Tibial nerve (tissue), 4 donors: Measurements from ENCODE around the gene STAB1. TPM values are rescaled to one million over a fixed set of nuclear protein-coding genes. Genes with fewer than 3 reads are reported as not detected.

ENCODE experiments used
- small RNA-seq: library from RNA; depleted of rRNA; stranded (forward); fragments of <200 nt; gene quantifications from one replicate; pipeline ENCODE3, GENCODE V24; 2016
- total RNA-seq, 4 donors: library from RNA; depleted of rRNA; stranded (reverse); fragments of >200 nt; gene quantifications; one replicate each; pipeline ENCODE4 v1.1.0, GENCODE V29; 2016

STAB1 gene
- total RNA-seq, 4 donors from 2014 or later, result 167 to 527 (median 264) TPM

Small RNA genes lying within 50 kb of the gene (small RNA-seq; reads per million reads assigned to genes)
- gene RNU6-856P (not detected), gene RNU6ATAC16P (not detected)

Other genes with a start within 250 kb of the STAB1 start
- gene PPM1M, start 249.6 kb upstream of the STAB1 start, total RNA-seq, result 10 to 100 TPM; 25.8 to 35.1 (median 27.8) TPM
- 10 to 100 TPM; 42.1 to 52.9 (median 48.6) TPM for gene WDR82, start 216.7 kb upstream of the STAB1 start, total RNA-seq
- gene GLYCTK, start 207.5 kb upstream of the STAB1 start, total RNA-seq, result 10 to 100 TPM in 3 of 4 donors, 1 to 10 TPM in 1; 5.4 to 27.1 (median 19.9) TPM
- 10 to 100 TPM; 12.0 to 26.1 (median 15.5) TPM for gene DNAH1, start 179.0 kb upstream of the STAB1 start, total RNA-seq
- 10 to 100 TPM; 39.1 to 77.7 (median 64.5) TPM for gene BAP1, start 85.3 kb upstream of the STAB1 start, total RNA-seq
- 10 to 100 TPM in 2 of 4 donors, 1 to 10 TPM in 2; 7.2 to 23.5 (median 12.1) TPM for gene PHF7, start 84.7 kb upstream of the STAB1 start, total RNA-seq
- 10 to 100 TPM; 11.5 to 67.5 (median 32.7) TPM for gene SEMA3G, start 50.2 kb upstream of the STAB1 start, total RNA-seq
- 100 to 1,000 TPM; 235 to 624 (median 535) TPM for gene TNNC1, start 41.3 kb upstream of the STAB1 start, total RNA-seq
- gene NISCH, start 39.7 kb upstream of the STAB1 start, total RNA-seq, result 100 to 1,000 TPM; 192 to 305 (median 232) TPM
- gene NT5DC2, start 38.5 kb downstream of the STAB1 start, total RNA-seq, result 100 to 1,000 TPM in 2 of 4 donors, 10 to 100 TPM in 2; 71.1 to 133 (median 94.2) TPM
- gene UQCC5, start 41.3 kb downstream of the STAB1 start, total RNA-seq, result 10 to 100 TPM in 2 of 4 donors, 1 to 10 TPM in 2; 1.2 to 23.9 (median 9.5) TPM
- gene PBRM1, start 190.6 kb downstream of the STAB1 start, total RNA-seq, result 100 to 1,000 TPM in 3 of 4 donors, 10 to 100 TPM in 1; 87.0 to 123 (median 114) TPM
- 10 to 100 TPM; 44.8 to 57.5 (median 52.6) TPM for gene GNL3, start 190.7 kb downstream of the STAB1 start, total RNA-seq
- gene GLT8D1, start 210.5 kb downstream of the STAB1 start, total RNA-seq, result 100 to 1,000 TPM in 1 of 4 donors, 10 to 100 TPM in 3; 44.7 to 109 (median 94.9) TPM
- 100 to 1,000 TPM in 1 of 4 donors, 10 to 100 TPM in 3; 58.8 to 123 (median 77.4) TPM for gene SPCS1, start 210.8 kb downstream of the STAB1 start, total RNA-seq